Esophagus (tissue), 2 donors: ENCODE data around the gene AP5B1. TPM values are rescaled to one million over a fixed set of nuclear protein-coding genes. Genes with fewer than 3 reads are reported as not detected.

Experiments
- H3K27ac ChIP-seq, 2 donors: one replicate each; pipeline ENCODE4 v1.5.1; 2013; ENCODE audit warnings: low read depth in 2 of 2, mild to moderate bottlenecking in 2 of 2, inconsistent platforms in 1 of 2, low read length in 1 of 2, moderate library complexity in 1 of 2
- H3K27me3 ChIP-seq, 2 donors: one replicate each; pipeline ENCODE4 v1.6.1; 2013; ENCODE audit warnings: low read length in 2 of 2, control low read depth in 1 of 2, mild to moderate bottlenecking in 1 of 2; ENCODE audit not compliant: insufficient read depth in 2 of 2, control insufficient read depth in 1 of 2
- H3K36me3 ChIP-seq, 2 donors: one replicate each; pipeline ENCODE4 v1.6.1; 2013; ENCODE audit warnings: low read length in 1 of 2; ENCODE audit not compliant: control insufficient read depth in 2 of 2, insufficient read depth in 2 of 2
- H3K4me1 ChIP-seq, 2 donors: one replicate each; pipeline ENCODE4 v1.6.1; 2013; ENCODE audit warnings: low read length in 1 of 2; ENCODE audit not compliant: control insufficient read depth in 2 of 2, insufficient read depth in 2 of 2
- H3K4me3 ChIP-seq, 2 donors: one replicate each; pipeline ENCODE4 v1.5.1; 2013; ENCODE audit warnings: low read length in 2 of 2, mild to moderate bottlenecking in 2 of 2, low read depth in 1 of 2, moderate library complexity in 1 of 2
- H3K9me3 ChIP-seq, 2 donors: one replicate each; pipeline ENCODE4 v1.6.1; 2013; ENCODE audit warnings: mild to moderate bottlenecking in 2 of 2, low read depth in 1 of 2, low read length in 1 of 2, moderate library complexity in 1 of 2; ENCODE audit not compliant: control insufficient read depth in 2 of 2, insufficient read depth in 1 of 2
- WGBS, 2 donors: extraction: QIAGEN DNeasy Blood & Tissue Kit; methylation state at CpG; one replicate each; pipeline ENCODE4 v1.1.7; 2013; 5-methylcytosine and 5-hydroxymethylcytosine counted together
- polyA plus RNA-seq, 2 donors: library from polyadenylated mRNA; stranded (reverse); fragments of 200-250 nt; gene quantifications; one replicate each; pipeline ENCODE4 v1.2.3, GENCODE V29; 2013
- donor health status: healthy with polysubstance abuse.
- donor health status: Bipolar disorder and iron deficiency.

The AP5B1 gene
- polyA plus RNA-seq, 2 donors, result 10.1 to 10.9 TPM

- Histone ChIP-seq H3K36me3 (peaks cover 0 to 22% of the 10 kb centered on the region in 2 donors), H3K9me3 (no peaks in the 10 kb centered on the region), H3K4me3 (no peak overlapping the region), H3K27ac (no peak overlapping the region), H3K27me3 (no peaks in the 10 kb centered on the region), H3K4me1 (peaks cover 15 to 30% of the 10 kb centered on the region in 2 donors)
- 93 to 97% methylated on average over 14 to 20 of the region's 20 CpGs for whole genome bisulfite sequencing, 2 donors
These were observed 2.3 kb downstream of the AP5B1 start for GRCh38 chr11:65778431-65778900.

- WGBS, 2 donors, result 90 to 91% methylated on average over 23 of the region's 23 CpGs
- Histone ChIP-seq H3K27me3 (no peaks in the 10 kb centered on the region), H3K27ac (no peak overlapping the region), H3K36me3 (peaks cover 0 to 22% of the 10 kb centered on the region in 2 donors), H3K9me3 (no peaks in the 10 kb centered on the region), H3K4me3 (no peak overlapping the region), H3K4me1 (peaks cover 15 to 30% of the 10 kb centered on the region in 2 donors)
These were observed 2.9 kb downstream of the AP5B1 start for GRCh38 chr11:65777821-65778361.

- H3K4me1 ChIP-seq, result peaks cover 15 to 25% of the 10 kb centered on the region in 2 donors
- WGBS, 2 donors, result 83 to 84% methylated on average over 8 of the region's 8 CpGs
These were observed 3.5 kb downstream of the AP5B1 start for GRCh38 chr11:65777241-65777640.

GRCh38 chr11:65776710-65777141 lies 4.0 kb downstream of the AP5B1 start:
- Histone ChIP-seq H3K27ac (peak overlapping the region in 1 of 2 donors; percentile 69), H3K27me3 (no peaks in the 10 kb centered on the region), H3K4me1 (peaks cover 15 to 21% of the 10 kb centered on the region in 2 donors), H3K4me3 (no peak overlapping the region), H3K9me3 (no peaks in the 10 kb centered on the region), H3K36me3 (peaks cover 0 to 22% of the 10 kb centered on the region in 2 donors)
- WGBS, 2 donors, result 74 to 78% methylated on average over 8 of the region's 8 CpGs

More at GRCh38 chr11:65777241-65777640, 3.5 kb downstream of the AP5B1 start:
- Histone ChIP-seq H3K9me3 (no peaks in the 10 kb centered on the region), H3K4me3 (no peak overlapping the region), H3K27ac (peak overlapping the region in 1 of 2 donors; percentile 26), H3K27me3 (no peaks in the 10 kb centered on the region), H3K36me3 (peaks cover 0 to 22% of the 10 kb centered on the region in 2 donors)

- no peaks in the 10 kb centered on the region for H3K27me3 ChIP-seq
- peaks cover 15 to 17% of the 10 kb centered on the region in 2 donors for H3K4me1 ChIP-seq
- peaks cover 0 to 22% of the 10 kb centered on the region in 2 donors for H3K36me3 ChIP-seq
- H3K4me3 ChIP-seq, result no peak overlapping the region
- H3K27ac ChIP-seq, result peak overlapping the region in 1 of 2 donors; percentile 67
- H3K9me3 ChIP-seq, result no peaks in the 10 kb centered on the region
- WGBS, 2 donors, result 69 to 83% methylated on average over 8 of the region's 8 CpGs
These were observed 4.6 kb downstream of the AP5B1 start for GRCh38 chr11:65776196-65776595.

GRCh38 chr11:65774525-65775306 lies 6.1 kb downstream of the AP5B1 start:
- Histone ChIP-seq H3K4me3 (no peak overlapping the region), H3K9me3 (no peaks in the 10 kb centered on the region), H3K27ac (no peak overlapping the region), H3K36me3 (peaks cover 0 to 22% of the 10 kb centered on the region in 2 donors), H3K4me1 (peaks cover 15 to 16% of the 10 kb centered on the region in 2 donors), H3K27me3 (no peaks in the 10 kb centered on the region)
- WGBS, 2 donors, result 84 to 88% methylated on average over 9 of the region's 9 CpGs

- WGBS, 2 donors, result 47 to 61% methylated on average over 8 of the region's 8 CpGs
- Histone ChIP-seq H3K27me3 (no peaks in the 10 kb centered on the region), H3K27ac (no peak overlapping the region), H3K36me3 (peaks cover 0 to 17% of the 10 kb centered on the region in 2 donors), H3K9me3 (no peaks in the 10 kb centered on the region), H3K4me1 (peaks cover 6 to 7% of the 10 kb centered on the region in 2 donors), H3K4me3 (no peak overlapping the region)
These were observed 6.9 kb downstream of the AP5B1 start for GRCh38 chr11:65773784-65774411.

- Histone ChIP-seq H3K9me3 (no peaks in the 10 kb centered on the region), H3K4me3 (no peak overlapping the region), H3K27me3 (no peaks in the 10 kb centered on the region), H3K4me1 (peaks cover 0 to 4% of the 10 kb centered on the region in 2 donors), H3K27ac (no peak overlapping the region), H3K36me3 (peaks cover 0 to 5% of the 10 kb centered on the region in 2 donors)
- WGBS, 2 donors, result 62 to 69% methylated on average over 6 of the region's 6 CpGs
These were observed 9.1 kb downstream of the AP5B1 start for GRCh38 chr11:65771589-65772112.

- peaks cover 0 to 2% of the 10 kb centered on the region in 2 donors for H3K4me1 ChIP-seq
- WGBS, 2 donors, result 78 to 79% methylated on average over 12 of the region's 12 CpGs
- no peak overlapping the region for H3K4me3 ChIP-seq
These were observed 9.7 kb downstream of the AP5B1 start for GRCh38 chr11:65770951-65771567.

More at GRCh38 chr11:65770951-65771567, 9.7 kb downstream of the AP5B1 start:
- H3K36me3 ChIP-seq, result peaks cover 0 to 3% of the 10 kb centered on the region in 2 donors
- no peak overlapping the region for H3K27ac ChIP-seq
- H3K27me3 ChIP-seq, result no peaks in the 10 kb centered on the region
- no peaks in the 10 kb centered on the region for H3K9me3 ChIP-seq
